IgD-negative memory B cell (primary cell): ENCODE measurements around the gene PRICKLE3. TPM values are rescaled to one million over a fixed set of nuclear protein-coding genes. Genes with fewer than 3 reads are reported as not detected.
A peak's percentile ranks its signal among the peaks of the same experiment; 100 is the strongest.

Experiments used
- H3K27ac Mint-ChIP-seq, 3 donors: one replicate each; pipeline ENCODE4 v1.8.0; 2020 to 2022; ENCODE audit warnings: mild to moderate bottlenecking in 3 of 3, mixed read lengths in 3 of 3, moderate library complexity in 1 of 3
- H3K27me3 Mint-ChIP-seq: one replicate; pipeline ENCODE4 v1.8.0; 2021; ENCODE audit warnings: mixed read lengths
- H3K36me3 Mint-ChIP-seq: one replicate; pipeline ENCODE4 v1.8.0; 2020; ENCODE audit warnings: mild to moderate bottlenecking, mixed read lengths
- H3K4me1 Mint-ChIP-seq, 3 donors: one replicate each; pipeline ENCODE4 v1.8.0; 2020 to 2022; ENCODE audit warnings: mixed read lengths in 3 of 3, mild to moderate bottlenecking in 1 of 3
- H3K4me3 Mint-ChIP-seq, 4 donors: one replicate each; pipeline ENCODE4 v1.8.0; 2020 to 2022; ENCODE audit warnings: mild to moderate bottlenecking in 4 of 4, mixed read lengths in 4 of 4, moderate library complexity in 3 of 4
- H3K9me3 Mint-ChIP-seq, 3 donors: one replicate each; pipeline ENCODE4 v1.8.0; 2020 to 2021; ENCODE audit warnings: mixed read lengths in 3 of 3, mild to moderate bottlenecking in 1 of 3
- polyA plus RNA-seq: library from polyadenylated mRNA; unstranded; fragments of 300-500 nt; fragmentation: Illumina TruSeq; gene quantifications from one replicate; pipeline ENCODE4 v1.2.3, GENCODE V29; 2021

Gene PRICKLE3
- polyA plus RNA-seq, 1 donor from 2014 or later: 9.5 TPM

DNA sequence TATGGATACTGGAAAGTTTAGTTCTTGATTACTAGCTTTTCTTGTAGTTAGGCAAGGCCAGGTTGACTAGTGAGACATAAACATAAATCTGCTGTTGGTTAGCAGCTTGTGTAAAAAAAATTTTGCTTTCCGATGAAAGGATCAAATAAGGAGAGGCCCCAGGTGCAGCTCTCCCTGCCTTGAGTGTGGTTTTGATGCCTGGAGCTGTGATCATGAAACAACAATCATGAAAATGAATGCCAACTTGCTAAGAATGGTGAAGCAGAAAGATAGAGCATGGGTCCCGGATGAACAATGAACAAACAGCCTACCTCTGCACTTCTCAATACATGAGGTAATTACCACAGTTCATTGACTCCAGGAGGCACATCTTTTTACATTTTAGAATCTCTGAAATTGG, 28.2 kb upstream of the PRICKLE3 start:
- Mint-ChIP-seq H3K27me3 (peaks cover 2% of the 10 kb centered on the region), H3K4me3 (no peak overlapping the region), H3K36me3 (peaks cover 2% of the 10 kb centered on the region), H3K9me3 (peaks cover 0 to 7% (median 0%) of the 10 kb centered on the region in 3 donors), H3K27ac (no peak overlapping the region), H3K4me1 (no peaks in the 10 kb centered on the region)

DNA sequence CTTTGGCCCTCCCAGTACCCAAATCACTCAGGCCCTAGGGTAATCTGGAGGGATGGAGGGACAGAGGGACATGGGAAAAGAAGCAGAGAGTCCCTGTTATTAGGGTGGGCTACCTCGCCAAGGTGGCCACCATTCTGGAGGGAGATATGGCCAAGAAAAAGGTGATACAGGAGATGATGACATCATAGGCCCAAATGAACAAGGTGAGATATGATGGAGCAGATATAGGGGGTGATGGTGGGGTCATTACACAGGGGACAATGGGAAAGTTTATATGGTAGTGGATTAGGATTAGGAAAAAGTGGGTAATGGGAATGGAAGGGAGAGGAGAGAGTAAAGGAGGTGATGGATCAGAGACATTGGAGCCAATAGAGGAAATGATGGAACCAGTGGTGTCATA, 26.7 kb upstream of the PRICKLE3 start:
- no peak overlapping the region for H3K27ac Mint-ChIP-seq
- H3K36me3 Mint-ChIP-seq: peaks cover 2% of the 10 kb centered on the region
- no peak overlapping the region for H3K4me3 Mint-ChIP-seq
- peaks cover 2% of the 10 kb centered on the region for H3K27me3 Mint-ChIP-seq
- peaks cover 0 to 5% (median 0%) of the 10 kb centered on the region in 3 donors for H3K9me3 Mint-ChIP-seq
- H3K4me1 Mint-ChIP-seq: no peaks in the 10 kb centered on the region

- Mint-ChIP-seq H3K9me3 (peaks cover 0 to 5% (median 0%) of the 10 kb centered on the region in 3 donors), H3K27me3 (peaks cover 2% of the 10 kb centered on the region), H3K36me3 (peaks cover 2% of the 10 kb centered on the region), H3K27ac (no peak overlapping the region), H3K4me3 (no peak overlapping the region), H3K4me1 (no peaks in the 10 kb centered on the region)
Observed at GRCh38 chrX:49212209-49212608, 26.0 kb upstream of the PRICKLE3 start.

DNA sequence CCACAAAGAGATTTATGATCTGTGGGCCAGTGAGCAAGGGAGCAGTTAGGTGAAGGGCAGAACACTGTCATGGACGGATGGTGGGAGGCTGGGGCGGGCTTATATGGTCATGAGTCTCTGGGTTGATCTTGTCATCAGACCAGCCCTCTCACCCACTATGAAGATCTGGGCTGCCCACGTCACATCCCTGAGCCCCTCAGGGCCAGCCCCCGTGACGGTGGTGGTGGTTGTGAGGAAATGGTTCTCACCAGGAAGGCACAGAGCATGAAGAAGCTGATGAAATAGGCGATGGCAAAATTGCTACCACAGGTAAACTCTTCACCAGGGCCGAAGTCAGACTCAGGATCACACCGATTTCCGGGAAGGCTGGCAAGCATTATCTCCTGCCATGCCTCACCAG, 24.9 kb upstream of the PRICKLE3 start:
- H3K27ac Mint-ChIP-seq: no peak overlapping the region

DNA sequence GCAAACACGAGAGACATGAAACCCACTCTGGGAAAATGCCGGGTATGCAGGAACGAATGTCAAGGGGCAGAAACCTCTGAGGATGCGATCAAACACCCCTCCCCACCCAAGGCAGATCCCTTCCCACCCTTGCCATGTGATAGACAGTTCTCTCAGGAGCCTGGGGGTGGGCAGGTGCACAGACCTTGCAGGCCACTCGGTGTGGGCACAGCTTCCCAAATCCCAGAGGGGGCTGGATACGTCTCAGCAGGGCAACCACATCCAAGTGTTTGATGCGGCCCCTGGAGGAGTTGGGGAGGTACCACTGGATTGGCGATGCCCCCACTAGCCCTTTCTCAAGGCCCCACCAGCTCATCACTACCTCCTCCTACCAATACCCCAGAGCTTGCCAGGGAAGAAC, 24.2 kb upstream of the PRICKLE3 start:
- Mint-ChIP-seq H3K9me3 (peaks cover 0 to 2% (median 0%) of the 10 kb centered on the region in 3 donors), H3K4me3 (no peak overlapping the region), H3K27me3 (no peaks in the 10 kb centered on the region), H3K36me3 (peaks cover 2% of the 10 kb centered on the region), H3K27ac (no peak overlapping the region), H3K4me1 (no peaks in the 10 kb centered on the region)

More for the DNA sequence above, 24.9 kb upstream of the PRICKLE3 start:
- peaks cover 0 to 2% (median 0%) of the 10 kb centered on the region in 3 donors for H3K9me3 Mint-ChIP-seq
- H3K27me3 Mint-ChIP-seq: peaks cover 2% of the 10 kb centered on the region
- H3K4me1 Mint-ChIP-seq: no peaks in the 10 kb centered on the region
- peaks cover 2% of the 10 kb centered on the region for H3K36me3 Mint-ChIP-seq
- H3K4me3 Mint-ChIP-seq: no peak overlapping the region

DNA sequence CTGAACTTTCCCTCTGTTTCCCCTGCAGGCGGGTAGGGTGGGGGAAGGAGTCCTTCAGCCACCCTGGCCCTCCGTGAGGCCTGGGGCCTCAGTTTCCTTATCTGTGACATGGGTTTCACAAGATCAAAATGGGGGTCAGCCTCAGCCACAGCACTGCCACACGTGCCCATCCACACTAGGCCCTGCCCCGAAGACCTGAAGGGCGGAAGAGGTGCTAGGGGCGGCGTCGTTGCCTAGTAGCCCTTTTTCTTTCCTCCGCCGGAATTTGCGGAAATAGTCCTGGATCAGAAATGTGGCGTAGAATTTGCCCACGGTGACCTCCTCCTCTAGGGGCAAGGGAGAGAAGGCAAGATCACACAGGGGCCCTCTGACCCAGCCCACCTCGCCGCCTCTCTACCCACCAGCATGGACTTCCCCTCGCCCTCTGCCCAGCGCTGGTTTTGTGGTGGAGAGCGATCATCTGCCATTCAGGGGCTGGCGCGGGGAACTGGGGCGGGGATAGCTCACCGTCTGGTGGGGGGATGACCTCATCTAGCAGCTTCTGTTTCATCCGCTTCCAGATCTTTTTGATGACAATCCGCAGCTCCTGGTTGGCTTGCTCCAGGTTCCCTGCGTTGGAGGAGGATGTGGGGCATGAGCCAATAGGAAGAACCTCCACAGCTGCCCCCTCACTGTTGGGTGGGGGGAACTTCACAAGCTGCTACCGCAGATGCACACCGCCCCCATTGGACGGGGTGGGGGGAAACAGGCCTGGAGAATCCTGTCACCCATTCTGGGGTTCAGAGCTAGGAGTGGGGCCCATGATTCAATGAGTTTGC, 23.5 kb upstream of the PRICKLE3 start:
- Mint-ChIP-seq H3K27ac (no peak overlapping the region), H3K36me3 (no peaks in the 10 kb centered on the region), H3K4me3 (no peak overlapping the region), H3K4me1 (no peaks in the 10 kb centered on the region), H3K27me3 (no peaks in the 10 kb centered on the region), H3K9me3 (peaks cover 0 to 2% (median 0%) of the 10 kb centered on the region in 3 donors)

GRCh38 chrX:49208399-49208798, 22.2 kb upstream of the PRICKLE3 start:
- H3K27me3 Mint-ChIP-seq: no peaks in the 10 kb centered on the region
- no peaks in the 10 kb centered on the region for H3K9me3 Mint-ChIP-seq
- no peaks in the 10 kb centered on the region for H3K36me3 Mint-ChIP-seq
- H3K4me1 Mint-ChIP-seq: no peaks in the 10 kb centered on the region
- no peak overlapping the region for H3K4me3 Mint-ChIP-seq
- no peak overlapping the region for H3K27ac Mint-ChIP-seq

GRCh38 chrX:49206543-49206942, 20.4 kb upstream of the PRICKLE3 start:
- Mint-ChIP-seq H3K27me3 (no peaks in the 10 kb centered on the region), H3K4me1 (no peaks in the 10 kb centered on the region), H3K4me3 (no peak overlapping the region), H3K27ac (no peak overlapping the region), H3K36me3 (no peaks in the 10 kb centered on the region), H3K9me3 (no peaks in the 10 kb centered on the region)

DNA sequence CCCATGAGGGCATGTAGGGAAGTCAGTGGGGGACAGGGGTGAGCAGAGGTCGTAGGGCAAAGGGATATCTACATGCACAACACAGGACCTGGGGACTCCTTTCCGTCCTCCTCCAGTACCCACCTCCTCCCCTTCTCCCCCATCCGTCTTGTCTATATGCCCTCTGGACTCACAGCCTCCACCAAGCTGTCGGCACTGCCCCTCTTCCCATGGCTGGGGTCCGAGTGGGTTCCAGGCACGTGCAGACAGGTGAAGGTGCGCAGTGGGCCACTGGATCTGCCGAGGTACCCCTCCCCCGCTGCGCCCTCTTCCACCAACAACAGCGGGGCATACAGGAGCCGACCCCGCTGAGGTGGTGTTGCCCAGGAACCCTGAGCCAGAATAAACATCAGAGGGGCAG, 19.3 kb upstream of the PRICKLE3 start:
- H3K4me1 Mint-ChIP-seq: peaks cover 0 to 2% (median 0%) of the 10 kb centered on the region in 3 donors
- no peaks in the 10 kb centered on the region for H3K36me3 Mint-ChIP-seq
- H3K9me3 Mint-ChIP-seq: no peaks in the 10 kb centered on the region
- H3K4me3 Mint-ChIP-seq: peak overlapping the region in 1 of 4 donors; percentile 73
- no peak overlapping the region for H3K27ac Mint-ChIP-seq
- H3K27me3 Mint-ChIP-seq: no peaks in the 10 kb centered on the region

DNA sequence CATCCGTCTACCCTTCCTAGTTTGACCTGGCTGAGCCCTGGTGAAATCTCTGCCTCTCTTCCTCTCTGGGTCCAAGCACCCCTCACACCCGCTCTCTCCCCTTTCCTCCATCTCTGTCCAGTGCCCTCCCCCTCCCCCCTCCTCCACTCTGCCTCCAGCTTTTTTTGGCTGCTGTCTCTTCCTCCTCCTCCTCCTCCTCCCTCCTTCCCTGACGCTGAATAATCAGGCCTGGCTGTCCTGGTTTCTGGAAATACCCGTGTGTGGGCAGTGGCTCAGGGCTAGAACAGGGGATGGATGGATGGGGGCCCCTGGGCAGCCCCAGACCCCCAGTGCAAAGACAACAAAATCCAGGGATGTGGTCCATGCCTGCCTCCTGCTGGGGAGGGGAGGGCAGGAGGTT, 18.5 kb upstream of the PRICKLE3 start:
- H3K4me1 Mint-ChIP-seq: peaks cover 0 to 2% (median 0%) of the 10 kb centered on the region in 3 donors
- H3K27me3 Mint-ChIP-seq: no peaks in the 10 kb centered on the region
- H3K4me3 Mint-ChIP-seq: no peak overlapping the region
- H3K36me3 Mint-ChIP-seq: no peaks in the 10 kb centered on the region
- H3K27ac Mint-ChIP-seq: no peak overlapping the region
- no peaks in the 10 kb centered on the region for H3K9me3 Mint-ChIP-seq

- Mint-ChIP-seq H3K4me3 (no peak overlapping the region), H3K4me1 (peaks cover 0 to 2% (median 0%) of the 10 kb centered on the region in 3 donors), H3K27ac (no peak overlapping the region), H3K27me3 (no peaks in the 10 kb centered on the region), H3K9me3 (no peaks in the 10 kb centered on the region), H3K36me3 (no peaks in the 10 kb centered on the region)
Observed at GRCh38 chrX:49204017-49204416, 17.8 kb upstream of the PRICKLE3 start.

DNA sequence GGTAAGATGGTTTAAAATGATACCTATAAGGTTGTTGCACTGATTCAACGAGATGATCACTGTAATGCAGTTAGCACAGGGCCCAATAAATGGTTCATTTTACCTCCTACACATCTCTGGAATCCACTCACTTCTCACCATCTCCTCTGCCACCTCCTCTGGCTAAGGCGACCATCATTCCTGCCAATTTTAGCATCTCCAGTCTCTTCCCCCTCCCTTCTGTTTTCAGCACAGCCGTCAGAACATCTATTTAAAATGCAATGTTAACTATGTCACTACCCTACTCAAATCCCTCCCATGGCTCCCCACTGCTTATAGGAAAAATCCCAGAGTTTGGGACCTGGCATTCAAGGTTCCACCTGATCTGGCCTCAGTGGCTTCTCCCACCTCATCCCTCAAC, 17.4 kb upstream of the PRICKLE3 start:
- no peaks in the 10 kb centered on the region for H3K27me3 Mint-ChIP-seq
- H3K27ac Mint-ChIP-seq: no peak overlapping the region

DNA sequence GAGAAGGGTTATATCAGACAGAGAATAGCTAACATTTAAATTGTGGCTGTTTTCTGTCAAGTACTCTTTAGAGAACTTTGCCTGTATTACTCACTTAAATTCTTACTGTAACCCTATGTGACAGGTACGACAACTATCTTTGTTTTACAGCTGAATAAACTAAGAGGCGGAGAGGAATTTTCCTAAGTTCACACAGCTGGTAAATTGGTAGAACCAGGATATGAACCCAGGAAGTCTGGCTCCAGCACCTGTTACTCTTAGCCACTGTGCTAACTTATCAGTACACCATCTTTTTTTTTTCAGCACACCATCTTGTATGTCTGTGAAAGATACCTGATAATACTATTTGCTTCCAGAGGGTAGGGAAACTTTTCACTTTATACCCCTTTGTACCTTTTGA, 15.8 kb upstream of the PRICKLE3 start:
- Mint-ChIP-seq H3K36me3 (no peaks in the 10 kb centered on the region), H3K27ac (no peak overlapping the region), H3K9me3 (no peaks in the 10 kb centered on the region), H3K4me3 (no peak overlapping the region), H3K4me1 (peaks cover 0 to 3% (median 3%) of the 10 kb centered on the region in 3 donors), H3K27me3 (no peaks in the 10 kb centered on the region)

More for the DNA sequence above, 17.4 kb upstream of the PRICKLE3 start:
- peaks cover 0 to 2% (median 0%) of the 10 kb centered on the region in 3 donors for H3K4me1 Mint-ChIP-seq
- no peaks in the 10 kb centered on the region for H3K9me3 Mint-ChIP-seq
- no peak overlapping the region for H3K4me3 Mint-ChIP-seq
- H3K36me3 Mint-ChIP-seq: no peaks in the 10 kb centered on the region

DNA sequence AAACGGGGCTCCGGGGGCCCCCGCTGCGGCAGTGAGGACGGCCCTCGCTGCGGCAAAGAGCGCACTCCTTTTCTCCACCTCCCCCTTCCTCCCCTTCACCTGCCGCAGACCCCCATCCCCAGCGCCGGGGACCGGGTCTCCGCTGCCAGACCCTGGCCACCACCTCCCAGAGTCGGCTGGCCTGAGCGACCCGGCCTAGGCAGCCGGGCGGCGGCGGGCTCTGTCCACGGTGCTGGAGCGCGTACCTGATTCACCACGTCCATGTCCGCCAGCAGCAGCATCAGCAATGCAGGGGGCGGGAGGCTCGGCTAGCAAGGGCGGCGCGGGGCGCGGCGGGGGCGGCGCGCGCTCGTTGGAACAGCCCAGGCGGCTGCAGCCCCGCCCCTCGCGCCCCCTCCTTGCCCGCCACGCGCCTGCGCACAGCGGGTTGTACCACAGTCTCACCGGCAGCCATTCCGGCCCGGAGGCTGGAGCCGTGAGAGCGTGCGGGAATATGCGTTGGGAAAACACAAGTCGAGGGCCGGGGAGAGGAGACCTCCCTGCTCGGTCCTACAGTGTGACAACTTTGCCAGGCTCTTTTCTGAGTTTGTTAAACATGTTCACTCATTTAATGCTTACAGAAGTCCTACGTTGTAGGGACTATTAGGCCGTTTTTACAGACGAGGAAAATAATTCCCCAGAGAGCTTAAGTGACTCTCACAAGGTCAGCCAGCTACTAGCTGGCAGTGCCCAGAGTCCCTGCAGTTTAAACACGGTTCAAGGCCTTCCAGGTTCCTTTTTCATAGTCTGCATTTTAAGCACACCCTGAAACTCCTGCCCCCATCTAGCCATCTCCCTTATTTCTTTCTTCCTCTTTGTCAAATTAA, 14.0 kb upstream of the PRICKLE3 start, which contains the start of gene SYP:
Gene SYP, minus strand, starts transcription at position 288 of the 866 bp plus-strand sequence. Its CDS starts 7 bp downstream, at position 281.
- Mint-ChIP-seq H3K27me3 (no peaks in the 10 kb centered on the region), H3K4me1 (peaks cover 0 to 3% (median 3%) of the 10 kb centered on the region in 3 donors), H3K9me3 (no peaks in the 10 kb centered on the region), H3K4me3 (peak within 1 kb of the TSS; percentile 13 to 85 (median 76)), H3K27ac (peak within 1 kb of the TSS in 2 of 3 donors; percentile 1 to 71), H3K36me3 (no peaks in the 10 kb centered on the region)

DNA sequence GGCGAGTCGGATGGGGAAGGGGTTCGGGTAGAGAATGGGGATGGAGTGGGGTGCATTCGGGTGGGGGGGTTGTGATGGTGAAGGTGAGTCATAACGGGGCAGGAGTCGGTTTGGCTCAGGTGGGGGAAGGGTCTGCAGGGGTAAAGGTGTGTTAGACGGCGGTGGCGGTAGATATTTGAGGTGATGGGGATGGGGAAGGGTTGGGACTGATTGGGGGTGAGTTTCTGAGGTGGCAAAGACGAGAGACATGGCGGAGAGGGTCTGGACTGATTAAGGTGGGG, 13.1 kb upstream of the PRICKLE3 start:
- no peaks in the 10 kb centered on the region for H3K9me3 Mint-ChIP-seq
- H3K36me3 Mint-ChIP-seq: peaks cover 2% of the 10 kb centered on the region
- peaks cover 0 to 3% (median 3%) of the 10 kb centered on the region in 3 donors for H3K4me1 Mint-ChIP-seq
- H3K4me3 Mint-ChIP-seq: no peak overlapping the region
- no peaks in the 10 kb centered on the region for H3K27me3 Mint-ChIP-seq
- no peak overlapping the region for H3K27ac Mint-ChIP-seq
